ENCODE measurements around the gene ASB18. TPM values are rescaled to one million over a fixed set of nuclear protein-coding genes. Genes with fewer than 3 reads are reported as not detected.

Gene ASB18
- total and polyA plus RNA-seq, 9 donors, result not detected

DNA sequence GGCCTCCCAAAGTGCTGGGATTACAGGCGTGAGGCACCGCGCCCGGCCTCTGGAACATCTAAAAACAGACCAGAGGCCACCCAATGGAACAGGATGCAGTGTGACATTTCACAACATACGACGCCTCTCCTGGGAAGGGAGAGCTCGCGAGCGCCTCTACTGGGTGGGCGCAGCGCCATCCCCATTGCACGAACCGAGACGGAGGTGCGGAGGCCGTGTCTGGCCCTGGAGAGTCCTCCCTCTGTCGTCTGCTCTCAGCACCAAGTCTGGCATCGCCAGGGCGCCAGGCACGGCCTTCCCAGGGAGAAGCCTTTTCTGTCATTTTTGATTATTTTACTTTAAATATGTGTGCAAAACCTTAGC, 86.6 kb downstream of the ASB18 start:
- no peaks in the 10 kb centered on the region for H3K36me3 ChIP-seq
- H3K4me1 ChIP-seq (ENCODE audit: insufficient read depth), result peaks cover 3% of the 10 kb centered on the region
- intact Hi-C loops (cut with DNase I), result no loop called here
- no peak overlapping the region for H3K27ac ChIP-seq
- peak in 4 of 5 donors; percentile 16 to 64 (median 42) for DNase-seq
- TF ChIP-seq, protein P1, sequence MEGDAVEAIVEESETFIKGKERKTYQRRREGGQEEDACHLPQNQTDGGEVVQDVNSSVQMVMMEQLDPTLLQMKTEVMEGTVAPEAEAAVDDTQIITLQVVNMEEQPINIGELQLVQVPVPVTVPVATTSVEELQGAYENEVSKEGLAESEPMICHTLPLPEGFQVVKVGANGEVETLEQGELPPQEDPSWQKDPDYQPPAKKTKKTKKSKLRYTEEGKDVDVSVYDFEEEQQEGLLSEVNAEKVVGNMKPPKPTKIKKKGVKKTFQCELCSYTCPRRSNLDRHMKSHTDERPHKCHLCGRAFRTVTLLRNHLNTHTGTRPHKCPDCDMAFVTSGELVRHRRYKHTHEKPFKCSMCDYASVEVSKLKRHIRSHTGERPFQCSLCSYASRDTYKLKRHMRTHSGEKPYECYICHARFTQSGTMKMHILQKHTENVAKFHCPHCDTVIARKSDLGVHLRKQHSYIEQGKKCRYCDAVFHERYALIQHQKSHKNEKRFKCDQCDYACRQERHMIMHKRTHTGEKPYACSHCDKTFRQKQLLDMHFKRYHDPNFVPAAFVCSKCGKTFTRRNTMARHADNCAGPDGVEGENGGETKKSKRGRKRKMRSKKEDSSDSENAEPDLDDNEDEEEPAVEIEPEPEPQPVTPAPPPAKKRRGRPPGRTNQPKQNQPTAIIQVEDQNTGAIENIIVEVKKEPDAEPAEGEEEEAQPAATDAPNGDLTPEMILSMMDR (IDR thresholded peaks at IDR 0.05), result no peak
- TF ChIP-seq EP300 (IDR thresholded peaks at IDR 0.05) (no peak), POLR2A (IDR thresholded peaks at IDR 0.05) (no peak)
- H3K4me3 ChIP-seq, result no peak overlapping the region
- H3K27me3 ChIP-seq, result no peaks in the 10 kb centered on the region
- no peaks in the 10 kb centered on the region for H3K9me3 ChIP-seq
- 10 to 18% (median 14%) methylated on average over 20 of the region's 20 CpGs for WGBS, 3 donors

DNA sequence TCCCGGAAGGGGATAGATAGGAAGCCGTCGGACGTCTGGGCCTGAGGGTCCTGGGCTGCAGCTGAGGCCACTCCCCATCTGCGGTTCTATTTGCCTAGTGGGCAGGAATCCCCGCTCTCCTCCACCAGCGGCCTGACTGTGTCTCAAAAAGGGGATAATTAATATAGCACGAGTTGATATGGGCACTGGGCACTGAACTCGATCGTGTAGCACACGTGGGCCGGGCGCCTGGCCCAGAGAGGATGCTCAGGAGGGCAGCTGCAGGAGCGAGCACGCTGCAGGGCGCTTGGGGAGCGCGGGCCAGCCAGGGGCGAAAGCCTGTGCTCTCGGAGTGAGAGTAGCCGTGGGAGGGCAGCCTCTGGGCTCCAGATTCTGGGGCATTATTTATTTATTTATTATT, 87.3 kb downstream of the ASB18 start:
- no peak overlapping the region for H3K27ac ChIP-seq
- H3K36me3 ChIP-seq, result no peaks in the 10 kb centered on the region
- DNase-seq, result no peak
- intact Hi-C loops (cut with DNase I), result no loop called here
- H3K4me3 ChIP-seq, result no peak overlapping the region
- TF ChIP-seq, protein P1 (IDR thresholded peaks at IDR 0.05), result no peak
- TF ChIP-seq EP300 (IDR thresholded peaks at IDR 0.05) (no peak), POLR2A (IDR thresholded peaks at IDR 0.05) (no peak)
- H3K4me1 ChIP-seq (ENCODE audit: insufficient read depth), result peaks cover 3% of the 10 kb centered on the region
- H3K27me3 ChIP-seq, result no peaks in the 10 kb centered on the region
- no peaks in the 10 kb centered on the region for H3K9me3 ChIP-seq
- WGBS, 3 donors, result 53 to 57% (median 56%) methylated on average over 21 of the region's 21 CpGs

DNA sequence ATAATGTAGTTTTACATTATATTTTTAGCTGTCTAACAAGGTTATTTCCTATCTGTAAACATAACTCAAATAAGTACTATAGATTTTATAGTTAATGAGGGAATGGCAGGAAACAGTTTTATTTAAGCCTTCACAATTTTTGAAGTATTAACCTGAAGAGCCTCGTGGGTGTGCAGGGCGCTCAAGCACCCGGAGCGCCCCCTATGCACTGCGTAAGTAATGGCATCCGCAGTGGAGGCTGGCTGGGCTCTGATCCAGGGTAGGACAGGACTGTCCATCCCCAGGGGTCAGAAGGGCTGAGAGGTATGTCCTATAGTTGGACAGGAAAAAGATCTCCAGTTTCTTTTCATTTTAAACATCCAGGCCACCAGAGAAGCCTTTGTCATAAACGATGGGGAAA, 87.8 kb downstream of the ASB18 start:
- no peaks in the 10 kb centered on the region for H3K27me3 ChIP-seq
- DNase-seq, result no peak
- H3K36me3 ChIP-seq, result no peaks in the 10 kb centered on the region
- intact Hi-C loops (cut with DNase I), result no loop called here
- no peak overlapping the region for H3K27ac ChIP-seq
- H3K4me3 ChIP-seq, result no peak overlapping the region
- peaks cover 3% of the 10 kb centered on the region for H3K4me1 ChIP-seq (ENCODE audit: insufficient read depth)
- no peak for TF ChIP-seq POLR2A (IDR thresholded peaks at IDR 0.05)
- TF ChIP-seq, protein P1 (IDR thresholded peaks at IDR 0.05), result no peak
- no peak for TF ChIP-seq EP300 (IDR thresholded peaks at IDR 0.05)
- H3K9me3 ChIP-seq, result no peaks in the 10 kb centered on the region
- WGBS, 3 donors, result 13 to 22% (median 18%) methylated on average over 7 of the region's 7 CpGs

DNA sequence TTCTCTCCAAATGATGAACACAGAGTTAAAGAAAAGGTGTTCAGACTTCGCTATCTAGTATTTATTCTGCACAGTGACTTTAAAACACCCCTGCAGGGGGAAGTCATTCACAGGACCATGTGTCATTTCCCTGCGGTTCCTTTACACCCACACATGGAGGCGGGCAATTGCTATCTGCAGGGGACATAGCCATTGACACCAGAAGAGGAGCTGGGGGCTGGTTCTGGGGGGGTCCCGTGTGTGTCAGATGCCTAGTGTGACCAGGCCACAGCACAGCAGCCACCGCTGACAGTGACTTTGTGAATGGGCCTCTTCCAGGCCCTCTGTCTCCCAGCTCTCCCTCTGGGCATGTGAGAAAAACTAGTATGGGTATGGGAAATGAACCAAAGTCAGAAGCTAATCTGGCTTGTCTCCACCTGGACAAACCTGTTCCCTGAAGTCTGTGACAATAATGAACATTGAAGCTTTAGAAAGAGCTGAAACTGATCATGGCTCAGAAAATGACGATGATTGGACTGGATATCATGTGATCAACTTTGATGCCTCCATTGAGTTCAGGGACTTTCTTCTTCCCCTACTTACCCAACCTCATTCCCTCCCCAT, 88.6 kb downstream of the ASB18 start:
- H3K27me3 ChIP-seq, result no peaks in the 10 kb centered on the region
- H3K36me3 ChIP-seq, result no peaks in the 10 kb centered on the region
- peaks cover 3% of the 10 kb centered on the region for H3K4me1 ChIP-seq (ENCODE audit: insufficient read depth)
- WGBS, 3 donors, result 56 to 67% (median 60%) methylated on average over 6 of the region's 6 CpGs
- no peak overlapping the region for H3K27ac ChIP-seq
- DNase-seq, result no peak
- TF ChIP-seq EP300 (IDR thresholded peaks at IDR 0.05) (no peak), POLR2A (IDR thresholded peaks at IDR 0.05) (no peak)
- TF ChIP-seq, protein P1 (IDR thresholded peaks at IDR 0.05), result no peak
- intact Hi-C loops (cut with DNase I), result no loop called here
- no peak overlapping the region for H3K4me3 ChIP-seq
- no peaks in the 10 kb centered on the region for H3K9me3 ChIP-seq
